Gastrocnemius medialis (tissue), 4 donors: ENCODE results near the gene LRFN5. TPM values are rescaled to one million over a fixed set of nuclear protein-coding genes. Genes with fewer than 3 reads are reported as not detected.

Source experiments
- ATAC-seq, 2 donors: fragments of 150-250 bp; one replicate each; pipeline ENCODE4 v1.9.1; 2016
- DNase-seq, 2 donors: peaks; one replicate each; pipeline ENCODE4 v3.0.0-alpha.2; 2019
- H3K27ac ChIP-seq, 4 donors: fragments of 200-600 bp; sonication (generic); 1 replicate in 1 of 4; 2 replicates in 3 of 4; pipeline ENCODE4 v1.5.1; 2016 to 2018; ENCODE audit warnings: mild to moderate bottlenecking in 2 of 4, moderate library complexity in 1 of 4
- H3K27me3 ChIP-seq, 3 donors: fragments of 200-600 bp; sonication (generic) in 2 of 3; 1 replicate in 1 of 3; 2 replicates in 2 of 3; pipeline versions ENCODE4 v1.5.1 to v1.6.0; 2016 to 2019; ENCODE audit warnings: mild to moderate bottlenecking in 1 of 3, moderate library complexity in 1 of 3
- H3K36me3 ChIP-seq, 2 donors: fragments of 200-600 bp; sonication (generic) in 1 of 2; one replicate each; pipeline ENCODE4 v1.5.1; 2017 to 2018
- H3K4me1 ChIP-seq, 2 donors: fragments of 200-600 bp; sonication (generic) in 1 of 2; one replicate each; pipeline ENCODE4 v1.5.1; 2016 to 2017; ENCODE audit warnings: mild to moderate bottlenecking in 2 of 2
- H3K4me3 ChIP-seq, 4 donors: fragments of 200-600 bp; sonication (generic) in 3 of 4; 1 replicate in 1 of 4; 2 replicates in 3 of 4; pipeline ENCODE4 v1.5.1; 2016 to 2019; ENCODE audit warnings: mild to moderate bottlenecking in 2 of 4
- H3K9me3 ChIP-seq, 3 donors: fragments of 200-600 bp; sonication (generic) in 2 of 3; 1 replicate in 1 of 3; 2 replicates in 2 of 3; pipeline ENCODE4 v1.5.1; 2016 to 2019
- CTCF ChIP-seq, 5 experiments: fragments of 450-650 bp in 3 of 5; fragments of 200-600 bp in 2 of 5; sonication (generic) in 2 of 5; IDR thresholded peaks in 4 of 5; conservative IDR thresholded peaks in 1 of 5; 1 replicate in 4 of 5; 2 replicates in 1 of 5; pipeline ENCODE4 v1.5.1; 2016 to 2019; ENCODE audit warnings: antibody characterized with exemption in 5 of 5, mild to moderate bottlenecking in 3 of 5, moderate library complexity in 3 of 5
- POLR2A ChIP-seq, 2 donors: fragments of 450-650 bp; IDR thresholded peaks; one replicate each; pipeline ENCODE4 v1.6.1; 2017; ENCODE audit warnings: antibody characterized with exemption in 2 of 2, mild to moderate bottlenecking in 2 of 2, moderate library complexity in 2 of 2
- in situ Hi-C, 4 donors: fragments of 200-750 bp; cut with MboI; loops; one replicate each; pipeline versions ENCODE4 v1.15.0 to v1.8.0; 2017; ENCODE audit warnings: low sequenced_read_pairs in 4 of 4
- intact Hi-C: fragments of 100-400 bp; cut with DNase I; formaldehyde crosslinking; loops from one replicate; pipeline ENCODE4 v1.15.1; 2023; ENCODE audit warnings: low total_unique reads
- total RNA-seq, 4 donors: library from RNA; depleted of rRNA; stranded (reverse); fragments of >200 nt; gene quantifications; one replicate each; pipeline versions ENCODE4 v1.1.0 to v1.2.3, GENCODE V29; 2016

Gene LRFN5
- total RNA-seq, 4 donors from 2014 or later, result 0.22 to 0.51 (median 0.33) TPM; not detected in 1

GRCh38 chr14:41783403-41783802 lies 176.7 kb downstream of the LRFN5 start:
- Histone ChIP-seq H3K4me3 (no peak overlapping the region), H3K27ac (no peak overlapping the region), H3K4me1 (no peaks in the 10 kb centered on the region), H3K36me3 (no peaks in the 10 kb centered on the region), H3K27me3 (no peaks in the 10 kb centered on the region), H3K9me3 (no peaks in the 10 kb centered on the region)
- ATAC-seq, result no peak
- no peak for DNase-seq
- in situ Hi-C loops (no loop called here), intact Hi-C loops (no loop called here)
- no peak for TF ChIP-seq CTCF (IDR thresholded peaks at IDR 0.05 in 4 of 5, conservative IDR thresholded peaks at IDR 0.05 in 1 of 5)
- no peak for TF ChIP-seq POLR2A (IDR thresholded peaks at IDR 0.05)

GRCh38 chr14:41785696-41786095 lies 179.0 kb downstream of the LRFN5 start:
- TF ChIP-seq POLR2A (IDR thresholded peaks at IDR 0.05), result no peak
- TF ChIP-seq CTCF (IDR thresholded peaks at IDR 0.05 in 4 of 5, conservative IDR thresholded peaks at IDR 0.05 in 1 of 5), result no peak
- in situ Hi-C loops, result no loop called here

GRCh38 chr14:41799817-41800216 lies 193.1 kb downstream of the LRFN5 start:
- DNase-seq (no peak), ATAC-seq (no peak)
- H3K4me3 ChIP-seq, result no peak overlapping the region
- in situ Hi-C loops (no loop called here), intact Hi-C loops (no loop called here)
- no peaks in the 10 kb centered on the region for H3K27me3 ChIP-seq
- no peaks in the 10 kb centered on the region for H3K4me1 ChIP-seq
- TF ChIP-seq CTCF (IDR thresholded peaks at IDR 0.05 in 4 of 5, conservative IDR thresholded peaks at IDR 0.05 in 1 of 5) (no peak), POLR2A (IDR thresholded peaks at IDR 0.05) (no peak)
- no peaks in the 10 kb centered on the region for H3K9me3 ChIP-seq
- H3K27ac ChIP-seq, result no peak overlapping the region
- H3K36me3 ChIP-seq, result no peaks in the 10 kb centered on the region

More at GRCh38 chr14:41785696-41786095, 179.0 kb downstream of the LRFN5 start:
- intact Hi-C loops, result no loop called here
- DNase-seq (no peak), ATAC-seq (no peak)
- H3K27me3 ChIP-seq, result no peaks in the 10 kb centered on the region
- H3K36me3 ChIP-seq, result no peaks in the 10 kb centered on the region
- H3K4me1 ChIP-seq, result no peaks in the 10 kb centered on the region
- no peak overlapping the region for H3K27ac ChIP-seq
- H3K4me3 ChIP-seq, result no peak overlapping the region
- H3K9me3 ChIP-seq, result no peaks in the 10 kb centered on the region

GRCh38 chr14:41805633-41806032 lies 199.0 kb downstream of the LRFN5 start:
- no peak overlapping the region for H3K4me3 ChIP-seq
- no peaks in the 10 kb centered on the region for H3K27me3 ChIP-seq
- TF ChIP-seq CTCF (IDR thresholded peaks at IDR 0.05 in 4 of 5, conservative IDR thresholded peaks at IDR 0.05 in 1 of 5) (no peak), POLR2A (IDR thresholded peaks at IDR 0.05) (no peak)
- intact Hi-C loops, result no loop called here
- H3K4me1 ChIP-seq, result no peaks in the 10 kb centered on the region
- no peaks in the 10 kb centered on the region for H3K9me3 ChIP-seq
- no peaks in the 10 kb centered on the region for H3K36me3 ChIP-seq
- DNase-seq (no peak), ATAC-seq (no peak)
- H3K27ac ChIP-seq, result no peak overlapping the region
- in situ Hi-C loops, result no loop called here

GRCh38 chr14:41806366-41806975 lies 199.8 kb downstream of the LRFN5 start:
- ATAC-seq (no peak), DNase-seq (no peak)
- intact Hi-C loops (no loop called here), in situ Hi-C loops (no loop called here)
- Histone ChIP-seq H3K4me3 (no peak overlapping the region), H3K27me3 (no peaks in the 10 kb centered on the region), H3K9me3 (no peaks in the 10 kb centered on the region), H3K36me3 (no peaks in the 10 kb centered on the region), H3K27ac (no peak overlapping the region), H3K4me1 (no peaks in the 10 kb centered on the region)
- no peak for TF ChIP-seq CTCF (IDR thresholded peaks at IDR 0.05 in 4 of 5, conservative IDR thresholded peaks at IDR 0.05 in 1 of 5)
- no peak for TF ChIP-seq POLR2A (IDR thresholded peaks at IDR 0.05)
